HG03565 (cell line): Measurements from ENCODE around the gene NOSIP.

Experiments used
- ATAC-seq: cut with Tn5 transposase; IDR thresholded peaks from one replicate; pipeline ENCODE4 v1.9.1; 2021; ENCODE audit warnings: mild to moderate bottlenecking, moderate library complexity; ENCODE audit not compliant: unreplicated experiment

The NOSIP gene

GRCh38 chr19:49595819-49596404 lies 15.6 kb upstream of the NOSIP start:
- ATAC-seq = no peak

- ATAC-seq = no peak
Measured at GRCh38 chr19:49594993-49595818, 14.8 kb upstream of the NOSIP start.

- ATAC-seq = no peak
Measured at GRCh38 chr19:49594157-49594992, 14.0 kb upstream of the NOSIP start.

DNA sequence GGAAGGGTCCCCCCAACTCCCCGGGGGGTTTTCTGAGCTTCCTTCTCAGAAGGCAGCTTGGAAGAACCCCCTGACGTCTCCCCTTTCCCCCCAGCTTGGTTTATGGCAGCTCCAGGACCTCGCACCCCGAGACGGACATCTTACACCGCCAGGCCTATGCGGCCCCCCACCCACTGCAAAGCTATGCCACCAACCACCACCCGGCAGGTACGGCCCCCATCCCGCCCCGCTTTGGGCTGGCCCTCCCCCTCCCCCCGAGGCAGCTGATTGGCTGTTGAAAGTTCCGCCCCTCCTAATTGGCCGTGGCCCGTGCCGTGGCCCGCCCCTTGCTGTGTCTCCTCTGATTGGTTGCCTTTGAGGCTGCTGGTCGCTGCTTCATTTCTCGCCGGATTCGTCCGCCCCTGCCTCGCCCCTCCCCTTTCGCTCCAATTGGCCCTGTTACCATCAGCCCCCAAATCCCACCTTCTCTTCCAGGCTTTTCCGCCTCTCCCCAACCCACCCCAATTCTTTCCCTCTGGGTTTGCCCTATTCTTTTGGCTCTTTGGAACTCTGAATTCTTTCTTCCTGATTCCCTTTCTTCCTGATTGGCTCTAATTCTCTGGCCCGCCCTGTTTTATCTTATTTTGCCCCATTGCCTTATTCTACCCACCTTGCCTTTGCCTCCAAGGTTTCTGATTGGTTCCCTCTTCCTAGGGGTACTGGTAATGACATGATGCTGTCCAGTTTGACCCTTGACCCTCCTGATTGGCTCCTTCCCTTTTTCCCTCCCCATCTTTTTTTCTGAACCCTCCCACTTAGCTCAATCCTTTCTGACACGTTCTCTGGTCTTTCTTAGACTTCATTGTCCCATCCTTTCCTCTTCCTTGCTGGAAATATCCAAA lies 13.1 kb upstream of the NOSIP start:
- ATAC-seq = no peak

DNA sequence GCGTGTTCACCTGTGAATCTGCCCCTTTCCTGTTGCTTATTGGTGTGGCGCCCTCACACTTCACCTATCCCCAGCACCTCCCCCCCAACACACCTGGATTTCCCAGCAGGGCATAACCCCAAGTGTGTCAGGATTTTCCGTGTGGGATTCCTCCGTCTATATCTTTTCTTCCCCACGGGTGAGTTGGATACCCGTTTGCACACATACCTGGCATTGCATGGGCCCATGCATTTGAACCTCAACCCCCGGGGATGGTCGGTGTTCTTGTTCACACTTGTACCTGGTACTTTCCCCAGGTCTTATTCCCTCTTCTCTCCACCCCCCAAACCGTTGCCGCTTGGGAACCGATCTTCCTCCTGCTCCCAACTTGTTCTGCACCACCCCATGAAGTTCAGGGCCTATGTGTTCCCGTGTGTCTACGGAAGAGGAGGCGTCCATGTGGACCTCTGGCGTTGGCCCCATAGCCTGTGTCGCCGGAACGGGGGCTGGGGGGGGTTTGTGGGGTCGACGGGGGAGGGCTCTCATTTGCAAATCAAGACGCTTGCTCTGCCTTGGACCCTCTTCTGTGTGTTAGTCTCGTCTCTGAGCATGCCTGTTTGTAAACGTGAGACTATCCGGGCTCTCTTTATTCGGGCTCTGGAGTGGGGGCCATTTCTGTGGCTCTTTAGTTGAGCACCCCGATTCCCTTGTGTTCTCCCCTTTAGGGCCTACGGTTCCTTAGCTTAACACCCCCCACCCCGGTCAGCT lies 12.3 kb upstream of the NOSIP start:
- no peak for ATAC-seq

- no peak for ATAC-seq
Measured at GRCh38 chr19:49591731-49592485, 11.6 kb upstream of the NOSIP start.

DNA sequence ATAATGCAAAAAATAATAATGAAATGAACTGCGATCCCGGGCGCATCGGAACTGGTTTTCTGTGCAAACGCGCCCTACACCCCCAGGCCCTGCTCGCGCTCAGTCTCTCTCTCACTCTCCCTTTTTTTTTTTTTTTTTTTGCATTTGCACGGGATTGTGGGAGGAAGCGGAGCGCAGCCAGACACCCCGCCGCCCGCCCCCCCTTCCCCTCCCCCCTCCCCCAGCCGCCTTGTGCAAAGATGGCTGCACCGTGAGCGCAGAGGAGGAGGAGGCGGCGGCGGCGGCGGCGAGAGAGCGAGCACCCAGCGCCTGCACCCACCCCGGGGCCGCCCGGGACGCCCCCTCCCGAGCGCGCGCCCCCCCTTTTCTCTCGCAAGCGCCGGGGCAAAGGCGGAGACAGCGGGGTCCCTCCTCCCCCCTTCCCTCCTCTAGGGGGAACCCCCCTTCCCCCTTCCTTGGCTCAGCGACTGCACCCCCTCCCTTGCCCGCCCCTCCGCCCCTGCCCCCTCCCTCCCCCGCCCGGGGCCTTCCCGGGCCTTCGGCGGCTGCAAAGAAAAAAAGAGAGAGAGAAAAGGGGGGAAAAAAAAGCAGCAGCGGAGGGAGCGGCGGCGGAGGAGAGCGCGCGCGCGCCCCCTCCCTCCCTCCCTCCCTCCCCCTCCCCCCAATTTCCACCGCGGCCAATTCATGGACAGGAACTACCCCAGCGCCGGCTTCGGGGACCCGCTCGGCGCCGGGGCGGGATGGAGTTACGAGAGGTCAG lies 10.8 kb upstream of the NOSIP start, which contains the start of gene PRR12:
Gene PRR12, plus strand, starts transcription at position 212 of the 760 bp plus-strand sequence. Its CDS starts 473 bp downstream, at position 685.
- ATAC-seq = no peak

GRCh38 chr19:49590071-49590970 lies 10.0 kb upstream of the NOSIP start:
- no peak for ATAC-seq

DNA sequence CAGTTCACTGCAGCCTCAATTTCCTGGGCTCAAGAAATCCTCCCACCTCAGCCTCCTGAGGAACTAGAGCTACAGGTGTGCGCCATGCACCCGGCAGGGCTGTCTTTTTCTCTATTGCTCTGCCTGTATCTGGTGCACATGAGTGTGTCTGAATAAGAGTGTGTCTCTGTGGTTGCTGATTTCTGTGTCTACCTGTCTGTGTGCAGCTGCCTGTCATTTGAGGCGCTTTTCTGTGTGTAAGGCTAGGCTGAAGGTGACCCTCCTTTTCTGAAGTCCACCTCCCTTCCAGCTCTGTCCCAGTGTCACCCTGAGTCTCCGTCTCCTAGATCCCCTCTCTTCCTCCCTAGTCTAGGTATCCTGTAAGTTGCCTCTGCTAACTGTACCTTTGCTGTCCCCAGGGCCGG lies 9.1 kb upstream of the NOSIP start:
- ATAC-seq = no peak

GRCh38 chr19:49588365-49589122 lies 8.2 kb upstream of the NOSIP start:
- ATAC-seq = no peak

DNA sequence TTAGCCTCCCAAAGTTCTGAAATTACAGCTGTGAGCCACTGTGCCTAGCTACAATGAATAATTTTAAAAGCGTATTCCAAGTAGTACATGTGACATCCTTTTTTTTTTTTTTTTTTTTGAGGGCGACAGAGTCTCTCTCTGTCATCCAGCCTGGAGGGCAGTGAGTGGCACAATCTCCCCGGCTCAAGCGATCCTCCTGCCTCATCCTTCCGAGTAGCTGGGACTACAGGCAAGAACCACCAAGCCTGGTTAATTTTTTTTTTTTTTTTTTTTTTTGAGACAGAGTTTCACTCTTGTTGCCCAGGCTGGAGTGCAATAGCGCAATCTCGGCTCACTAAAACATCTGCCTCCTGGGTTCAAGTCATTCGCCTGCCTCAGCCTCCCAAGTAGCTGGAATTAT lies 6.9 kb upstream of the NOSIP start:
- no peak for ATAC-seq

GRCh38 chr19:49585023-49585422 lies 4.7 kb upstream of the NOSIP start:
- ATAC-seq = no peak

GRCh38 chr19:49583239-49583638 lies 2.9 kb upstream of the NOSIP start:
- ATAC-seq = no peak

DNA sequence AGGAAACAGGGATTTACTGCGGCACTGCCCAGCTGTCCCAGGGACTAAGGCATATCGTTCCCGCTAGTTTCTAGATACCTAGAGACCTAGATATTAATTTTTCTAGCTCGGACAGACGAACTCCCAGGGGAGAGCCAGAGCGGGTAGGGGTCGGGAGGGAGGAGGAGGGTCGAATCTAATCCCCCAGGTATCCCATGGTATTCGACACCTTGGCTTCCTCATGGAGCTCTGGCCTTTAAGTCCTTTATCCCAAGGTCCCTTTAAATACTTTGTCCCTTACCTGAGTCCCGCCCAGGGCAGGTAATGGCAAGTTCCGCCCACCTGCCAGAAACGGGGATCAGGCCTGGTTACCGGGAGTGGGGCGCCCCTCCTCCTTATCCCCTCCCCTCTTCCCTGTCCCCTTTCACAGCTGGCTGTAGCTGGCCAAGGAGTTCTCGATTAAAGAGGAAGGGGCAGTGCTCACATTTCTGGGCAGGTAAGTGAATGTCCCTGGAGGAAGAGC lies 702 bp upstream of the NOSIP start, which contains the start of gene PRRG2:
Gene PRRG2, plus strand, starts transcription at position 310 of the 502 bp plus-strand sequence. CDS start 1,904 bp downstream, outside the sequence.
- ATAC-seq = no peak

DNA sequence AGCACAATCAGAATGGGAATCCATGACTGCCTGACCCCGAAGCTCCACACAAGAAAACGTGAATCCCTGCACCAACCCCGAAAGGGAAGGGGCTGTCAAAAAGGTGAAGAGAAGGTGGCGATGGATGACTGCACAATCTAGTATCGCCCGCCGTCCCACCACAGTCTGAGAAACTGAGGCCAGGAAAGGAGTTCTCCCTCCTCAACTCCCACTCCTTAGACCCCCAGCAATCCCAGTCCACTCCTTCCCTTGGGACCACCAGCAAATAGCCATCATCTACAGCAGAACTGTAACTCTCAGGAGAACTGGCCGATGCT lies 451 bp downstream of the NOSIP start:
- no peak for ATAC-seq

GRCh38 chr19:49579193-49579592 lies 1.2 kb downstream of the NOSIP start:
- no peak for ATAC-seq
